Transverse colon (tissue), 4 donors: ENCODE results near the gene GJB4. TPM values are rescaled to one million over a fixed set of nuclear protein-coding genes. Genes with fewer than 3 reads are reported as not detected.
A peak's percentile ranks its signal among the peaks of the same experiment; 100 is the strongest.

ENCODE experiments used
- DNase-seq: peaks from one replicate; pipeline ENCODE4 v3.0.0-alpha.2; 2019
- H3K27ac ChIP-seq, 4 donors: fragments of 200-600 bp; sonication (generic); 2 replicates each; pipeline ENCODE4 v1.5.1; 2016 to 2018; ENCODE audit warnings: inconsistent platforms in 4 of 4
- H3K27me3 ChIP-seq: fragments of 200-600 bp; sonication (generic); 2 replicates; pipeline ENCODE4 v1.5.1; 2017; ENCODE audit warnings: inconsistent platforms
- H3K36me3 ChIP-seq, 4 donors: fragments of 200-600 bp; sonication (generic); 2 replicates each; pipeline ENCODE4 v1.5.1; 2017 to 2019; ENCODE audit warnings: inconsistent platforms in 4 of 4
- H3K4me1 ChIP-seq, 4 donors: fragments of 200-600 bp; sonication (generic); 2 replicates each; pipeline ENCODE4 v1.5.1; 2017 to 2020; ENCODE audit warnings: inconsistent platforms in 4 of 4
- H3K4me3 ChIP-seq, 4 donors: fragments of 200-600 bp; sonication (generic); 1 replicate in 1 of 4; 2 replicates in 3 of 4; pipeline versions ENCODE4 v1.5.1 to v1.6.1; 2017 to 2019; ENCODE audit warnings: inconsistent platforms in 4 of 4
- H3K9me3 ChIP-seq, 2 donors: fragments of 200-600 bp; sonication (generic); 2 replicates each; pipeline ENCODE4 v1.5.1; 2017 to 2019; ENCODE audit warnings: inconsistent platforms in 2 of 2
- CTCF ChIP-seq, 5 experiments: fragments of 200-600 bp in 3 of 5; fragments of 450-650 bp in 2 of 5; sonication (generic) in 3 of 5; IDR thresholded peaks; 1 replicate in 2 of 5; 2 replicates in 3 of 5; pipeline ENCODE4 v1.5.1; 2016 to 2017; ENCODE audit warnings: antibody characterized with exemption in 5 of 5, inconsistent platforms in 3 of 5, mild to moderate bottlenecking in 2 of 5, moderate library complexity in 1 of 5
- EP300 ChIP-seq: sonication (generic); formaldehyde crosslinking; IDR thresholded peaks from one replicate; pipeline ENCODE4 v1.6.1; 2017; ENCODE audit warnings: antibody characterized with exemption, low read depth
- POLR2A ChIP-seq: fragments of 450-650 bp; IDR thresholded peaks from one replicate; pipeline ENCODE4 v1.6.1; 2016; ENCODE audit warnings: antibody characterized with exemption, mild to moderate bottlenecking, moderate library complexity
- POLR2AphosphoS5 ChIP-seq, 3 donors: sonication (generic); formaldehyde crosslinking; IDR thresholded peaks; one replicate each; pipeline ENCODE4 v1.6.1; 2016; ENCODE audit warnings: antibody characterized with exemption in 3 of 3
- WGBS, 2 donors: methylation state at CpG; one replicate each; pipeline ENCODE4 v1.1.5; 2018; ENCODE audit warnings: low coverage in 1 of 2; 5-methylcytosine and 5-hydroxymethylcytosine counted together
- in situ Hi-C, 4 donors: fragments of 200-750 bp; cut with MboI; loops; one replicate each; pipeline versions ENCODE4 v1.15.0 to v1.15.1; 2017; ENCODE audit warnings: low sequenced_read_pairs in 3 of 4, low pct_ligation_motif_present in 1 of 4, low pct_unique_long_range_greater_than_20kb in 1 of 4
- intact Hi-C: fragments of 100-400 bp; cut with DNase I; formaldehyde crosslinking; loops from one replicate; pipeline ENCODE4 v1.15.1; 2023; ENCODE audit warnings: low total_unique reads
- total RNA-seq, 4 donors: library from RNA; depleted of rRNA; stranded (reverse); fragments of >200 nt; gene quantifications; one replicate each; pipeline ENCODE4 v1.1.0, GENCODE V29; 2016

GJB4 gene
- total RNA-seq, 4 donors from 2014 or later, result 0.32 TPM; not detected in 3

- no peak for DNase-seq
- TF ChIP-seq CTCF (IDR thresholded peaks at IDR 0.05), result peak in 1 of 5 experiments; percentile 13
- no peak for TF ChIP-seq EP300
- Histone ChIP-seq H3K9me3 (no peaks in the 10 kb centered on the region), H3K27ac (no peak overlapping the region), H3K36me3 (no peaks in the 10 kb centered on the region), H3K4me1 (peaks cover 0 to 15% (median 6%) of the 10 kb centered on the region in 4 donors), H3K4me3 (no peak overlapping the region), H3K27me3 (peaks cover 22% of the 10 kb centered on the region)
- 61% methylated on average over 9 of the region's 9 CpGs; no CpG with 5 or more reads in 1 of the 2 donors for WGBS, 2 donors
- intact Hi-C loops (no loop called here), in situ Hi-C loops (no loop called here)
Measured at GRCh38 chr1:34787461-34788420, 28.2 kb downstream of the GJB4 start.

- DNase-seq, result no peak
- no peaks in the 10 kb centered on the region for H3K9me3 ChIP-seq
- H3K27ac ChIP-seq, result no peak overlapping the region
- in situ Hi-C loops (no loop called here), intact Hi-C loops (no loop called here)
- TF ChIP-seq POLR2AphosphoS5 (IDR thresholded peaks at IDR 0.05) (no peak), POLR2A (no peak), CTCF (IDR thresholded peaks at IDR 0.05) (no peak), EP300 (no peak)
- no peak overlapping the region for H3K4me3 ChIP-seq
- peaks cover 0 to 8% (median 3%) of the 10 kb centered on the region in 4 donors for H3K4me1 ChIP-seq
- H3K36me3 ChIP-seq, result no peaks in the 10 kb centered on the region
- 80 to 100% methylated on average over 1 to 6 of the region's 6 CpGs for WGBS, 2 donors
- H3K27me3 ChIP-seq, result peaks cover 34% of the 10 kb centered on the region
Measured at GRCh38 chr1:34790985-34791384, 31.4 kb downstream of the GJB4 start.

- H3K36me3 ChIP-seq, result no peaks in the 10 kb centered on the region
- in situ Hi-C loops (no loop called here), intact Hi-C loops (no loop called here)
- H3K4me3 ChIP-seq, result peak overlapping the region in 1 of 4 donors; percentile 23
- peak overlapping the region in 1 of 4 donors; percentile 37 for H3K27ac ChIP-seq
- DNase-seq, result no peak
- peaks cover 0 to 8% (median 1%) of the 10 kb centered on the region in 4 donors for H3K4me1 ChIP-seq
- 53% methylated on average over 10 of the region's 10 CpGs; no CpG with 5 or more reads in 1 of the 2 donors for WGBS, 2 donors
- H3K9me3 ChIP-seq, result no peaks in the 10 kb centered on the region
- H3K27me3 ChIP-seq, result peaks cover 40% of the 10 kb centered on the region
- TF ChIP-seq CTCF (IDR thresholded peaks at IDR 0.05) (no peak), POLR2AphosphoS5 (IDR thresholded peaks at IDR 0.05) (no peak), POLR2A (no peak), EP300 (no peak)
Measured at GRCh38 chr1:34792424-34792823, 32.9 kb downstream of the GJB4 start.

GRCh38 chr1:34792868-34793727, 33.6 kb downstream of the GJB4 start, which contains the start of gene GJA4:
Gene GJA4 (plus strand): TSS chr1:34792999. CDS start chr1:34794214, 1,215 bp downstream.
- intact Hi-C loops, result no loop called here
- Histone ChIP-seq H3K27ac (peak within 1 kb of the TSS in 1 of 4 donors; percentile 37), H3K27me3 (peaks cover 40% of the 10 kb centered on the region), H3K36me3 (no peaks in the 10 kb centered on the region), H3K9me3 (no peaks in the 10 kb centered on the region), H3K4me1 (peaks cover 0 to 8% (median 1%) of the 10 kb centered on the region in 4 donors), H3K4me3 (peak within 1 kb of the TSS in 3 of 4 donors; percentile 7 to 23 (median 8))
- 23 to 80% methylated on average over 2 to 32 of the region's 45 CpGs for WGBS, 2 donors
- DNase-seq, result no peak
- TF ChIP-seq POLR2A, result no peak
- no peak for TF ChIP-seq POLR2AphosphoS5 (IDR thresholded peaks at IDR 0.05)
- TF ChIP-seq EP300, result no peak
- no peak for TF ChIP-seq CTCF (IDR thresholded peaks at IDR 0.05)
- in situ Hi-C loops, result no loop called here
